Right lobe of liver (tissue), 6 donors: Measurements from ENCODE around the gene KRTAP1-3. TPM values are rescaled to one million over a fixed set of nuclear protein-coding genes. Genes with fewer than 3 reads are reported as not detected.
"Not testable (repeated sequence)": the region's sequence is repeated elsewhere in the genome, so short reads cannot be mapped to it uniquely, and the experiment has no call there.

Experiments
- ATAC-seq, 4 donors: fragments of 200-7000 bp; cut with Tn5 transposase; one replicate each; pipeline ENCODE4 v1.9.1; 2020; ENCODE audit warnings: mild to moderate bottlenecking in 4 of 4, moderate library complexity in 4 of 4
- DNase-seq, 3 donors: peaks; one replicate each; pipeline ENCODE4 v3.0.0-alpha.2; 2020
- H3K27ac ChIP-seq, 3 donors: fragments of 200-600 bp; one replicate each; pipeline ENCODE4 v1.8.0; 2022
- H3K27me3 ChIP-seq, 2 donors: fragments of 200-600 bp; one replicate each; pipeline ENCODE4 v1.8.0; 2022
- H3K36me3 ChIP-seq, 4 donors: fragments of 200-600 bp; sonication (generic) in 1 of 4; one replicate each; pipeline versions ENCODE4 v1.5.1 to v1.8.0; 2017 to 2022; ENCODE audit warnings: control low read depth in 1 of 4
- H3K4me1 ChIP-seq, 4 donors: fragments of 200-600 bp; sonication (generic) in 1 of 4; one replicate each; pipeline versions ENCODE4 v1.5.1 to v1.8.0; 2017 to 2022; ENCODE audit warnings: control low read depth in 1 of 4
- H3K4me3 ChIP-seq, 3 donors: fragments of 200-600 bp; one replicate each; pipeline ENCODE4 v1.8.0; 2022
- H3K9me3 ChIP-seq, 4 donors: fragments of 200-600 bp; sonication (generic) in 1 of 4; one replicate each; pipeline versions ENCODE4 v1.5.1 to v1.8.0; 2017 to 2022; ENCODE audit warnings: control low read depth in 1 of 4
- POLR2A ChIP-seq: fragments of 450-650 bp; IDR thresholded peaks from one replicate; pipeline ENCODE4 v1.6.1; 2017; ENCODE audit warnings: antibody characterized with exemption, mild to moderate bottlenecking
- WGBS: methylation state at CpG from one replicate; pipeline ENCODE4 v1.1.6; 2018; ENCODE audit warnings: low coverage, low lambda C conversion rate; ENCODE audit not compliant: insufficient coverage; ENCODE audit errors: missing lambda C conversion rate; 5-methylcytosine and 5-hydroxymethylcytosine counted together
- intact Hi-C, 2 donors: fragments of 100-400 bp; cut with DNase I; formaldehyde crosslinking; loops; one replicate each; pipeline versions ENCODE4 v1.11.2 to v1.14.1; 2022
- long read RNA-seq: library from polyadenylated mRNA; unstranded; transcript quantifications from one replicate; pipeline ENCODE4 v2.0.0, GENCODE V29; 2019
- total RNA-seq, 6 experiments: library from RNA; depleted of rRNA in 2 of 6; stranded (reverse); fragments of >200 nt in 2 of 6; fragmentation: NEBNext Ultra II Directional in 3 of 6; extraction: Animal tissue kit (Norgen Biotek cat#: 25700) in 3 of 6; gene quantifications; one replicate each; pipeline versions ENCODE4 v1.1.0 to v1.2.4, GENCODE V29; 2016 to 2023
- TF ChIP-seq, protein P1 (sequence below), 4 donors: fragments of 200-600 bp in 3 of 4; fragments of 450-650 bp in 1 of 4; IDR thresholded peaks; one replicate each; pipeline versions ENCODE4 v1.5.1 to v1.8.0; 2016 to 2022; ENCODE audit warnings: antibody characterized with exemption in 4 of 4, mild to moderate bottlenecking in 2 of 4
- donor health status: DM: no; HTN: yes; CAD: no.
- donor health status: DM: no; HTN: no; CAD: no.
- donor health status: DM: no; HTN: no; CAD: no.
- donor health status: DM: no; HTN: yes; CAD: no.
- donor health status: DM: no; HTN: yes; CAD: no.

KRTAP1-3 gene, protein sequence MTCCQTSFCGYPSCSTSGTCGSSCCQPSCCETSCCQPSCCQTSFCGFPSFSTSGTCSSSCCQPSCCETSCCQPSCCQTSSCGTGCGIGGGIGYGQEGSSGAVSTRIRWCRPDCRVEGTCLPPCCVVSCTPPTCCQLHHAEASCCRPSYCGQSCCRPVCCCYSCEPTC
- not detected for total RNA-seq
- long read RNA-seq, result 0 reads

DNA sequence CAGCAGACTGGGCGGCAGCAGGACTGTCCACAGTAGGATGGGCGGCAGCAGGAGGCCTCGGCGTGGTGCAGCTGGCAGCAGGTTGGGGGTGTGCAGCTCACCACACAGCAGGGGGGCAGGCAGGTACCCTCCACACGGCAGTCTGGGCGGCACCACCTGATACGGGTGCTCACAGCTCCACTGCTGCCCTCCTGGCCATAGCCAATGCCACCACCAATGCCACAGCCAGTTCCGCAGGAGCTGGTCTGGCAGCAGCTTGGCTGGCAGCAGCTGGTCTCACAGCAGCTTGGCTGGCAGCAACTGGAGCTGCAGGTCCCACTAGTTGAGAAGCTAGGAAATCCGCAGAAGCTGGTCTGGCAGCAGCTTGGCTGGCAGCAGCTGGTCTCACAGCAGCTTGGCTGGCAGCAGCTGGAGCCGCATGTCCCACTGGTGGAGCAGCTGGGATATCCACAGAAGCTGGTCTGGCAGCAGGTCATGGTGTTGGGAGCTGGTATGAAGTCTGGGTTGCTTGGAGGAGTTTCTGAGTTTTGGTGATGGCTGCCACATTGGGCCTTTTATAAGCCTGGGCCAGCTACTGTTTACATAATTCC, at the start of gene KRTAP1-3:
KRTAP1-3 (minus strand) TSS at position 529 of the 590 bp plus-strand sequence; CDS start at position 476, 53 bp downstream.
- ATAC-seq, result peak in 1 of 4 donors; percentile 14
- H3K4me1 ChIP-seq, H3K27ac ChIP-seq, DNase-seq, intact Hi-C loops, H3K4me3 ChIP-seq, H3K27me3 ChIP-seq, H3K9me3 ChIP-seq, H3K36me3 ChIP-seq: not testable (repeated sequence)
- WGBS, result 80% methylated on average over 1 of the region's 10 CpGs

- DNase-seq, intact Hi-C loops: not testable (repeated sequence)
Measured at GRCh38 chr17:41084100-41084856, 49.6 kb upstream of the KRTAP1-3 start, which contains the start of gene KRTAP4-7. KRTAP4-7 (plus strand) TSS chr17:41084150; CDS start chr17:41084207, 57 bp downstream.

DNA sequence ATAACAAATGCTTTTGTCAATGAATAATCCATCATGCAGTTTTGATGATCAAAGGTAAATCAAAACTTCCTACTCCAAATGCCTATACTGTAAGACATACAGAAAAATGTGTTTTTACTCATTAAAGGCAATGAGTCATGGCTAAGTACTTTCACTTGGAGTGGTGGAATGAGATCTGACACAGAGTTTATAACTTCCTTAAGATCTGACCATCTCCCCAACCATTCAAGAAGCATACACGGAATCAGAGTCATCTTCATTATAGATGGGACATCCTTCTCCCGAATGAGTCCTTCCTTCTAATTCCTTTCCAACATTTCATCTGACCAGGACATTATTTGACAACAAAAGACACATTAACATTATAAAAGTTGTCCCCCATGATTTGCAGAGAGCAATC, 48.8 kb upstream of the KRTAP1-3 start:
- ATAC-seq, H3K27me3 ChIP-seq, DNase-seq, intact Hi-C loops, H3K4me1 ChIP-seq, H3K4me3 ChIP-seq, H3K36me3 ChIP-seq, H3K27ac ChIP-seq, H3K9me3 ChIP-seq: not testable (repeated sequence)
- 48% methylated on average over 2 of the region's 2 CpGs for WGBS

More at GRCh38 chr17:41084100-41084856, 49.6 kb upstream of the KRTAP1-3 start, which contains the start of gene KRTAP4-7:
- not testable (repeated sequence) for H3K4me1 ChIP-seq, H3K27me3 ChIP-seq, H3K36me3 ChIP-seq, H3K9me3 ChIP-seq, H3K27ac ChIP-seq, H3K4me3 ChIP-seq, ATAC-seq
- 60% methylated on average over 1 of the region's 14 CpGs for WGBS

DNA sequence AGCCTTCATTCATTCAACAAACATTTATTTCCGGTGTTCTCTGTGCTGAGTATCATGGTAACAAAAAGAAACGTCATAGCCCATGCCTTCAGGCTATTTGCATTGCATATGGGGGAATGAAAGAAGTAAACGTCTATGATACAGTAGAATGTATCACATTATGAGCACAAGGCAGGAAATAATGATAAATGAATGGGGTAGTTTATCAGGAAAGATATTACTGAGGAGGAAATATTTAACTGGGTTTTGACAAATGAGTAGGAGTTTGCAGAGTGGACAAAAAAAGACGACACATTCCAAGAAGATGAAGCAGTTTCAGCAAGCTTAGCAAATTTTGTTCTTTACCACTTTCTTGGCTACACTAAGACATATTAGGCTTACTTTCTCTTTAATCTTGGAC, 48.0 kb upstream of the KRTAP1-3 start:
- Histone ChIP-seq H3K27me3 (no peaks in the 10 kb centered on the region), H3K27ac (no peak overlapping the region), H3K9me3 (no peaks in the 10 kb centered on the region), H3K4me3 (no peak overlapping the region), H3K4me1 (no peaks in the 10 kb centered on the region), H3K36me3 (no peaks in the 10 kb centered on the region)
- intact Hi-C loops, result no loop called here
- DNase-seq (no peak), ATAC-seq (no peak)
- WGBS, result 21% methylated on average over 4 of the region's 4 CpGs
- no peak for TF ChIP-seq POLR2A
- TF ChIP-seq, protein P1, sequence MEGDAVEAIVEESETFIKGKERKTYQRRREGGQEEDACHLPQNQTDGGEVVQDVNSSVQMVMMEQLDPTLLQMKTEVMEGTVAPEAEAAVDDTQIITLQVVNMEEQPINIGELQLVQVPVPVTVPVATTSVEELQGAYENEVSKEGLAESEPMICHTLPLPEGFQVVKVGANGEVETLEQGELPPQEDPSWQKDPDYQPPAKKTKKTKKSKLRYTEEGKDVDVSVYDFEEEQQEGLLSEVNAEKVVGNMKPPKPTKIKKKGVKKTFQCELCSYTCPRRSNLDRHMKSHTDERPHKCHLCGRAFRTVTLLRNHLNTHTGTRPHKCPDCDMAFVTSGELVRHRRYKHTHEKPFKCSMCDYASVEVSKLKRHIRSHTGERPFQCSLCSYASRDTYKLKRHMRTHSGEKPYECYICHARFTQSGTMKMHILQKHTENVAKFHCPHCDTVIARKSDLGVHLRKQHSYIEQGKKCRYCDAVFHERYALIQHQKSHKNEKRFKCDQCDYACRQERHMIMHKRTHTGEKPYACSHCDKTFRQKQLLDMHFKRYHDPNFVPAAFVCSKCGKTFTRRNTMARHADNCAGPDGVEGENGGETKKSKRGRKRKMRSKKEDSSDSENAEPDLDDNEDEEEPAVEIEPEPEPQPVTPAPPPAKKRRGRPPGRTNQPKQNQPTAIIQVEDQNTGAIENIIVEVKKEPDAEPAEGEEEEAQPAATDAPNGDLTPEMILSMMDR (IDR thresholded peaks at IDR 0.05), result no peak

- DNase-seq, result no peak
- no peaks in the 10 kb centered on the region for H3K4me1 ChIP-seq
- intact Hi-C loops, result no loop called here
Measured at GRCh38 chr17:41076788-41077187, 42.1 kb upstream of the KRTAP1-3 start.

More at GRCh38 chr17:41076788-41077187, 42.1 kb upstream of the KRTAP1-3 start:
- H3K9me3 ChIP-seq, result no peaks in the 10 kb centered on the region
- H3K36me3 ChIP-seq, result no peaks in the 10 kb centered on the region
- H3K27ac ChIP-seq, result no peak overlapping the region
- TF ChIP-seq, protein P1 (IDR thresholded peaks at IDR 0.05), result no peak
- TF ChIP-seq POLR2A, result no peak
- no peak for ATAC-seq
- H3K27me3 ChIP-seq, result no peaks in the 10 kb centered on the region
- no peak overlapping the region for H3K4me3 ChIP-seq
